Central memory CD4-positive, alpha-beta T cell (primary cell): ENCODE results near the gene PKDCC.
"Not testable (repeated sequence)": the region's sequence is repeated elsewhere in the genome, so short reads cannot be mapped to it uniquely, and the experiment has no call there.

Experiments
- DNase-seq: peaks from one replicate; pipeline ENCODE4 v3.0.0; 2022

PKDCC gene

DNA sequence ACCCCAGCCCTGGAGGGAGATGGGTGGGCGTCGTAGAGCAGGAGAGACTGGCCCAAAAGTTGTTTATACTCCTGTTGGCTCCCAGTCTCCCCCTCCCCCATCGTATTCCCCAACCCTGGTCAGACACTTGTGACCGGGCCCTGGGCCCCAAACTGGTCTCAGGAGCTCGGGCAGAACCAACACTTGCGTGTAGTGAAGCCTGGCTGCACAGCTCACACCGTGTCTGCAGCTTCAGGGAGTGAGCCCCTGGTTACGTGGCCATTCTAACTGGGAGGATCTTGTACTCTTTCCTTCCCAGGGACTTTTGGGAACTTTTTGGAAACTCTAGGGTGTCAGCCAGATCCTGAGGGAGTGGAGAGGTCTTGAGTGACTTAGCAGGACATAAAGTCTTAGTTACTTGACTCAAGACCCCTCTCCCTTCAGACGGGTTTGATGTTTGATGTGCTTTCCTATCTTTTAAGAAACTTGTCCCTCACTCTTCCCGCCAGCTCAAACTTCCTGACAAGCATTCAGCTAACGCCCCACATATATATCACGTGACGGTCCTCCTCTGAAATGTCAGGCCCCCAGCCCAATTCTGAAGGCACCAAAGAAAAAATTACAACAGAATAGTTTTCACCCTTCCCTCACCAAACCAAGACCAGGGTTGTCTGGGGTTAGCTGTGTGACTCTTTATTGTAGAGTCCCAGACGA lies 2.3 kb downstream of the PKDCC start:
- DNase-seq: no peak

DNA sequence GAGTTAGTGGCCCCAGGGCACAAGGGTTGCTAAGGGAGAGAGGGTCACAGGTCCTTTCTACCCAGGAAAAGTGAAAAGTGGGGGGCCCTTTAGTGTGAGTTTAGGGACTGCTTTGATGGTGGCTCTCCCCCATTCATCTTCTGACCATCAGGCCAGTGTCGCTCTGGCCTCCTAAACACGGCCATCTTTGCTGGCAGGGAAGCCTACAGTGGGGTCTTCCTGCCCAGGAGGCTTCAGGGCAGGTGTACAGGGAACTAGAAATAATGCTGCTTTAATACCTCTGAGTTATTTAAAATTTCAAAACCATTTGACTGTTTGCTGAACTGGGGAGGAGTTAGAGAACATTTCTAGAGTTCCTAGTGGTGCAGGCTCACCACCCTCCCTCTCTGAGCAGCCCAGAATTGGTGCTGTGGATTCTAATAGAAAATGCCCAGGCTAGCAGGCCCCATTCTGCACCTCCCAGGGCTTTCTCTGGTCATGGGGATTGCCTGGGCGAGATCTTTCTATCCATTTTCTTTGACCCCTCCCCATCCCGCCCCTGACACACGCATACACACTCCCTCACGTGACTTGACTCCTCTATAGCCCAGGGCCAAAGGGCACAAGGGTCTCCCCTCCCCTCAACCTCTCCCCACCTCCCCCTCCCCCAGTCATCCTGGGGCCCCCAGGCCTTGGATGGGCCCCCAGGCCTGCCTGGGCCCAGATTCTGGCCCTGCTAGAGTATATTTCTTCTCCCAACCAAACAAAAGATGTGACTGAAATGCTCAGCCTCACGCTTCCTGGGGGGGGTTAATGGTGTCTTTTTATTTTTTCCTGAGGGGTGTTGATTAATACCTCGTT lies 3.1 kb downstream of the PKDCC start:
- DNase-seq: no peak

DNA sequence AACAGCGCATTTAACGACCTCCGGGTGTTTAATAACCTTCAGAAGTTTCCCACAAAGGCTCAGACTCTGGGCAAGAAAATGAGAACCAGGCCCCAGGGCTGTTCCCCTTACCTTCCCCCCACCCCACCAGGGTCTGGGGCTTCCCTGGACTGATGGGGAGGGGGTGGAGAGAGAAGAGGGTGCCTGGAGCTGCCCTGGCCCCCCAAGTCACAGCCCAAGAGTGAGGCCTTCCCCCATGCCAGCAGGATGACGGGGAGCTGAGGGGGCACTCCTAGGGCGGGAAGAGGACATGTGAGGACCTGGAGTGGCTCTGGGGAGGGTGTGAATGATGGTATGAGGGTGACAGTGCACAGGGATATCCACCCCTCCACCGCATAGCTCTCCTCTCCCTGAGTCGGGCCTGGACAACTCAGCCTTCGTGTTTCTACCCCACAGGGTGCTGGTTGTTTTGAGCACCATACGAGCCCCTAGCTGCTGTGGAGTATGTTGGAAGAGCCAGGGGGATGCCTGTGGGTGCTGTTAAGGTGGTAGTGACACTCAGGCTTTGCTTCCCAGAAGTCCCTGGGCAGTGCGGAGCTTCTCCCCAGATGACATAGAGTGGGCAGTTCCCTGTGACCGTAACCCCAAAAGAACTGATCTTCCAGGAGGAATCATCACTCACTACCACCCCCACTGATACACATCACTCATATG lies 3.9 kb downstream of the PKDCC start:
- DNase-seq: no peak

DNA sequence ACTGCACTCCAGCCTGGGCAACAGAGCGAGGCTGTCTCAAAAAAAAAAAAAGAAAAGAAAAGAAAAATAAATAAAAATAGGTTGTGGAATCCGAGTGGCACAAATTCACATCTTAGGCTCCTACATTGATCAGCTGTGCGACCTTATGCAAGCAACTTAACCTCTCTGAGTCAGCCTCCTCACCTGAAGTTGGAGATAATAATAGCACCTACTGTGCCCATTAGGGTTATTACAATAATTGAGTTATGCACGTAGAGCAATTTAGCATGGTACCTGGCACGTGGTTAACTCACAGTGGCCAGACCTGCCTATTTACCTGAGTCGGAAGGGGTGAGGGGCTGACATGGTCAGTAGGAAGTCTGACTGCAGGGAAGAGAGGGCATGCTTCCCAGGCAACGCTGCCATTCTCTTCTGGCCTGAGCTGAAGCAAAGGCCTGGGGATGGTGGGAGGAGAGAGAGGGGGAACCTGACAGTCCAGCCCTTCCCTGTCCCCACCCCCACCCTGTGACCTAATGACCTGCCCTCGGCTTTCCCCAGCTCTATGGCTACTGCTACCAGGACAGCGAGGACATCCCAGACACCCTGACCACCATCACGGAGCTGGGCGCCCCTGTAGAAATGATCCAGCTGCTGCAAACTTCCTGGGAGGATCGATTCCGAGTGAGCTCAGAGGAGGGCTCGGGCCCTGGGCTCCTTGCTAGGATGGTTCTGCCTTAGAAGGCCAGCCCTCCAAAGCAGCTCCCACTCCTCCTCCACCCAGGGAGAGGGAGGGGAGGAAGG lies 5.1 kb downstream of the PKDCC start:
- DNase-seq: no peak

DNA sequence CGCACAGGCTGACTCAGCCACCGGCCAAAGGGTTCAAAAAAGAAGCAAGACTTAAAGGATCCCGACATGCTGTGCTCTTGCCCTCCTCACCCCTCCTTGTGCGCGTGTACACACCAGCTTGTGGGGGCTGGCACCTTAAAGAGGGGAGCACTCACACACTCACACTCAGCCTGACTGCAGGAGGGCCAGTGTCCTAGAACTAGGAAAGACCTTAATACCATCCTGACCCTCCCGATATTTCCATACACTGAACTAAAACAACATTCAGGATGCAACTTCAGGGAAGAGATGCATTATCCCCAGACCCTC lies 5.6 kb downstream of the PKDCC start:
- no peak for DNase-seq

DNA sequence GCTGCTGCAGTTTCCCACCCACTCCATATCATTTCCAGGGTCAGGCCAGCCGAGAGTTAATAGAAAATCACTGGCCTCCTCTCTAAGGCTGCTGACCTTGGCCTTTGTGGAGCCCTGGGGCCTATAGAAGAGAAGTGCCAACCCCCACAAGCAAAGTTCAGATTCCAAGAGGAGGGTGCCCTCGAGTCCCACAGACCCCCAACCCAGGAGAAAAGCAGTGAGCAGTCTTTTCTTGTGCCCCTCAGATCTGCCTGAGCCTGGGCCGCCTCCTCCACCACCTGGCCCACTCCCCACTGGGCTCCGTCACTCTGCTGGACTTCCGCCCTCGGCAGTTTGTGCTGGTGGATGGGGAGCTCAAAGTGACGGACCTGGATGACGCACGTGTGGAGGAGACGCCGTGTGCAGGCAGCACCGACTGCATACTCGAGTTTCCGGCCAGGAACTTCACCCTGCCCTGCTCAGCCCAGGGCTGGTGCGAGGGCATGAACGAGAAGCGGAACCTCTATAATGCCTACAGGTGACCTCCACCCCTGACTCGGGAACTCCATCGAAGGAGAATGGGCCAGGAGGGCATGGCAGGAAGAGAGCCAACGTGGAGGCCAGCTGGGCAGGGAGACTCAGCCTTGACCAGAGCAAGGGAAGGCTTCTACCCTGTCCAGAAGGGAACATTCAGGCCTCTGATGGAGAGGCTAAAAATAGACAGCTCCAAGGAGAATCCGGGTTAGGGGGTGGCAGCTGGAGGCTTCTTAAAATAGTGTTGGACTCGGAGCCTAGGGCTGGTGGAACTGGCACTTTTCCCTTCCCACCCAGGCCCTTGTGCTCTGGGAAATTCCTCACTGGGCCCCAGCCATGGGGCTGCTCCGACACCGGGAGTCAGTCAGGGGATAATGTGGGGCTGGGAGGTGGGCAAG lies 6.2 kb downstream of the PKDCC start:
- DNase-seq: no peak

DNA sequence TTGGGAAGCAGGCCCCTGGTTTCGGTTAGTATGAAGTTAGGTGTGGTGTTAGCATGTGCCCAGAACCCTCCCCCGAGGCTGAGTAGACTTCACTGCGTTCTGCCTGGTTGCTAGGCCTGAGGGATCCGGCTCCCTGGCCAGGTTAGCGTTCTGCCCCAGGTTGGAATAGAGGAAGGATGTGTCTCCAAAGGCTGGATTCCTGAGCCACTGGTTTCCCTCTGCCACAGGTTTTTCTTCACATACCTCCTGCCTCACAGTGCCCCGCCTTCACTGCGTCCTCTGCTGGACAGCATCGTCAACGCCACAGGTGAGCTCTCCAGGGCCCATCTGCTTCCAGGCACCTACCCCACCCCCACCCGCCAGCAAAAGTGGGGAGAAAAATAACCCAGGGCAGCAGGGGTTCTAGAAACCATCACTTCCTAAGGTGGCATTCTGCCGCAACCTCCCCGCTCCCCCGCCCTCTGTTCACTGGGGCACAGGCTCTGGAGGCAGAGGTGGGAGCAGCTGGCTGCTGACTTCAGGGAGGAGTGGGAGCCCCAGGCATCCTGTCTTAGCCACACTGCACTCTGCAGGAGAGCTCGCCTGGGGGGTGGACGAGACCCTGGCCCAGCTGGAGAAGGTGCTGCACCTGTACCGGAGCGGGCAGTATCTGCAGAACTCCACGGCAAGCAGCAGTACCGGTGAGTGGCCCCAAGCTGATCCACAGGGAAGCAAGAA lies 7.1 kb downstream of the PKDCC start:
- no peak for DNase-seq

DNA sequence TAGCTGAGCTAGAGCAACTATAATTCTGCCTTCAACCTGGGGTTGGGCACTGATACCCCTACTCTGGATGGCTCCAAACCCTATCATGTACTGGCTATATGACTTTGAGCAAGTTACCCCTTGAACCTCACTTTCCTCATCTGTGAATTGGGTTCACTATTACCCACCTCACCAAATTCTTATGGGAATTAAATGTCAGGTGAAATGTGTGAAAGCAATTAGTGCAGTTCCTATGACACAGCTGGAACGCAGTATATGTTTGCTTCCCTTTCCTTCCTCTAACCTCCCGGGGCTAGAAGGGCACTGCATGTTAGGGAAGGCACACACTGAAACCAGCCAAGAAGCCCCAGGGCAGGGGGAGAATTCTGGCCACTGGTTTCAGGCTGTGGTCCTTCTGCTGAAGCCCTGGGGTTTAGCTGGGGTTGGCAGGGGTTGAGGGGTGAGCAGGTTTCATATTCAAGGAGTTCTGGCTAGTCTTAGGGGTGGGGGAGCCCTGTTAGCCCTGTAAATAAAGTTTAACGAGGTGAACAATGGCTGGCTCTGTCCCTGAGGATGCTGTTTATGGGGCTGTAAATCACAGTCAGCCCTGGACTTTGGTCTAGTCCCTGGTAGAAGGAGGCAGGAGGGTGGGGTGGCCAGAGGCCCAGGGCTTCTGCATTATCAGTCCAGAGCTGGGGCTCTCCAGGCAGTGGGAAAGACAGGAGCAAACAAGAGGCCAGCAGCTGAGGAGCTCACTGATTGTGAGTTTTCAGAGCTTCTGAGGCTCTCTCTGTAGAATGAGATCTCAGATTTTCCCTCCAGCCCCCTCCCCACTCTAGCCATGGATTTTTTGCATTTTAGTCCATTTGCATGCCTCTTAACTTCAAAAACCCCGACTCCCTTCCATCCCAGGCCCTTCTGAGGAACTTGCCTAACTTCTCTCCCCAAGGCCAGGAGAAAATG lies 8.0 kb downstream of the PKDCC start:
- DNase-seq: no peak

DNA sequence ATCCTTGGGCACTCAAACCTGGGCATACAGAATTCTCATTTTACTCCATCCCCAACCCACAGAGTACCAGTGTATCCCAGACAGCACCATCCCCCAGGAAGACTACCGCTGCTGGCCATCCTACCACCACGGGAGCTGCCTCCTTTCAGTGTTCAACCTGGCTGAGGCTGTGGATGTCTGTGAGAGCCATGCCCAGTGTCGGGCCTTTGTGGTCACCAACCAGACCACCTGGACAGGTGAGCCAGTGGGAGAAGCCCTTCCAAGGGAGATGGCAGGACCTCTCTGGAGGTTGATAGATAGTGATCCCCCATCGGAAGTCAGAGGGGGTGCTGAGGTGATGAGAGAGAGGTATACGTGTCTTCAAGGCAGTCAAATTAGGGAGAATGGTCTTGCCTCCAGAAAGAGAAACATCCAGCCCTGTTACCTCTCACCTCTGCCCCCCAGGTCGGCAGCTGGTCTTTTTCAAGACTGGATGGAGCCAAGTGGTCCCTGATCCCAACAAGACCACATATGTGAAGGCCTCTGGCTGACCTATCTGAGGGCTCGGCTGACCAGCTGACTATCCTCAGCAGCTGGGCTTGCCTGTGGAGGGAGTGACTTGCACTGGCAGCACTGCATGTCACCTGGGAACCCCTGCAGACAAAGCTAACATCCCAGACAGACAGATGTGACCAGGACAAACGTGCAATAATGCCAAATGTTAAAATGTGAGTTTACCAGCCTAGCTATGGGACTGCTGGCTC lies 9.5 kb downstream of the PKDCC start:
- no peak for DNase-seq

DNA sequence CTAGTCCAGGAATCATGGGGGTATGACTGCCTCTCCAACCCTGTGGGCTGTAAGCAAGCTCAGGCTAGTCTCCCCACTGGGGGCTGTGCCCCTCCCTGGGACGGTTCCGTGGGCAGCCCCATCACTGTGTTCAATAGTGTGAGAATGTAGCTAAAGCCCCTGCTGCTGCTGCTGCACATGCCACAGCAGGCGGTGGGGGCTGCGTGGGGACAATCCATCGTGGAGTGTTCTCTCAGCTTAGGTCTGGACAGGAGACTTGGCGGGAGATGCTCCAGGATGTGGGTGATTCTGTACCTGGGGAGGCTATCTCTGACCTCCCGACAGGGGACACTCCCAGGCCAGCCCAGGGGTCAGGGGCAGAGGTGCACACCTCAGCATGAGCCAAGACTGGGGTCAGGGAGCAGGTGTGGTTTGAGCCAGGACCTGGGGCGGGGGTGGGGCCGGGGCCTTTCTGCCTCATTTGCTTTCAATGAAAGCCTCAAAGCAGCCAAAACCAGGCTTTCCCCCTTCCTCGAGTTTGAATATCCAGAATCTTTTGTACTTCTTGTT lies 10.2 kb downstream of the PKDCC start:
- no peak for DNase-seq

DNA sequence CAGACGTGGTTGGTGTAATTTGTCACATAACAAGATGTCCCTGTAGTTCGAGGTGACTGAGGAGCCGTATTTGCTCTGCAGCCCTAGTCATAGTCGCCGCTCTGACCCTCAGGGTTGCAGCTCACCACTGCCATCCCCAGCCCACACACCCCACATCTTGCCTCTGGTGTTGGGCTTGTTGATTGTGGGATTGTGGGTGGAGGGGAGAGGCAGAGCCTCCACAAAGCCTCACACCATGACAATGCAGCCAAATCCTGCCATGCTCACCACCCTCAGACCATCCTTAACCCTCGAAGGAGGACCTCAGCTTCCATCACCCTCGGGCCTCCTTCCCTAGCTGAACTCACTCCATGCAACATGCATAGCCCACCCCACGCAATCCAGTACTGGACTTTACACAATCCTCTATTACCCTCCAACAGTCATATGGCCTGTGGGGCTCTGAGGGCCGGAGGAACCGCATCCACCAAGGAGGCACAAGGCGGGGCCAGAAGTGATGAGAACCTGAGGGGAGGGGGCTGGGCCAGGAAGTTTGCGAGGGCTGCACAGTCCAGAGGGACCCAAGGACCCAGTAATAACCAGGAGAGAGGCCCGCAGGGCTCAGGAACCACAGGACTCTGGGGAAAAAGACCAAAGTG lies 11.6 kb downstream of the PKDCC start:
- no peak for DNase-seq

DNA sequence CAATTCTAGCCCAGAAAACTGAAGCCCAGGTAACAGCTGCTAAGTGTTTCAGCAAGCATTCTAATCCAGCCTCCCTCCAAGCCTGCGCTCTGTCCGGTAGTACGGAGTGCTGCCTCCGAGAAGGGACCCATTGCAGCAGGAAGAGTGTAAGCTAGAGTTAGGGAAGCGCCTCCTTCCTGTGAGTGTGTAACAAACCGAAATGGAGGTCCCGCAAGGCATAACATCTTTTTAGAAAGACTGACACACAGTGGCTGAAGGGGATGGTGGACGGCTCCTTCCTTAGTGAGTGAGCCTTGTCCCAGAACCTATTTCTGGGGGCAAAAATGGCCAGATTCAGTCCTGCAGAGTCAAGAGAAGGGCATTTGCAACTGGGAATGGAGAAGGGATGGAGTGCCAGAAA lies 12.2 kb downstream of the PKDCC start:
- no peak for DNase-seq

DNA sequence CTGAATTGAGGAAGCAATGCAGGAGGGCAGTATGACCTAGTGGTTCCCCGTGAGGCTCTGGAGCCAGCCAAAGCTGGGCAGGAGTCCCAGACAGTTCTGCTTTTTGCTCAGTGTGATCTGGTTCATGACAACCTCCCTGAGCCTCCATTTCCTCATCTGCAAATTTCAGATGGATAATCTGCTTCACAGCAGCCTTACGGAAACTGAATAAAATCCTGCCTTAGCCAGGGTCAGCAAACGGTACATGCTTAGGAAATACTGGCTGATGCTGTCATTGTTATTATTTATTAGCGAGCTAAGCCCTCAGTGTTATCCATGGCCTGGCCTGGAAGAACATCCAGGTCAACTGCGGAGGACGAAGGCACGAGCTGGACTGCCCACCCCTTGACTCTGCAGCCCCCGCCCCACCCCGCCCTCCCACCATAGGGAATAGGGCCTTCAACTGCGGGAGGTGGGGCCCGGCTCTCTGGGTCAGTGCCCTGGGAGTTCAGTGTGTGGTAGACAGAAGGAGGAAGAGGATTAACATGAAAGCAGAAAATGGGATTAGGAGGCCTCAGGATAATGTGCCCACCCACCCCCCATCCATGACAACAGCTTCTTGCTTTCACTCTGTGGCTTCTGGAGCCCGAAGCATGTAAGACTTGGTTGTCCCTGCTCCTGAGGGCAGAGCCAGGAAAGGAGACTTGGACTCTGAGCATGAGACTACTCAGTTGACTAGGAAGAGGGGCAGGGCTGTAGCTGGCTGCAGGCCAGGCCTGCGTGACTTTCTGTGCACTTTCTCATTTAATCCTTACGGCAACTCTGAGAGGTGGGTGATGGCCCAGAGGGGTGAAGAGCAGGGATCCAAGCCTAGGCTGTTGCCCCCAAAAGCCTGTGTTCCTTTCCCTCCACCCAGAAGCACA lies 13.1 kb downstream of the PKDCC start:
- no peak for DNase-seq

DNA sequence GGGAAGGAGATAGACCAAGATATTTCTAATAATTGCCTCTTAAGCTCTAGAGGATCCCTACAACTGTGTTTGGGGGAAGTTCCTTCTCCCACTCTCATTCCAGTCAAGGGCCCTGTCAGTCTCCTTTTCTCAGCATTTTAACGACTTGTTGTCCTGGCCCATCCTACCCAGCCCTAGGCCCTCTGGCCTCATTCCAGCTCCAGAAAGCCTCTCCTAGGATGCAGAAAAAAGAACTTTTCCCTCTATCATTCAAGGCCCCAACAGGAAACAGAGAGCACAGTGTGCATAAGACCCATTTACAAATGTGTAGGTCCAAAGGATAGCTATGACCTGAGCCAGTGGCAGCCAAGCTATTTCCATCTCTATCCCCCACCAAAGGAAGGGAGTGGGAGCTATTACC lies 14.0 kb downstream of the PKDCC start:
- DNase-seq: no peak

DNA sequence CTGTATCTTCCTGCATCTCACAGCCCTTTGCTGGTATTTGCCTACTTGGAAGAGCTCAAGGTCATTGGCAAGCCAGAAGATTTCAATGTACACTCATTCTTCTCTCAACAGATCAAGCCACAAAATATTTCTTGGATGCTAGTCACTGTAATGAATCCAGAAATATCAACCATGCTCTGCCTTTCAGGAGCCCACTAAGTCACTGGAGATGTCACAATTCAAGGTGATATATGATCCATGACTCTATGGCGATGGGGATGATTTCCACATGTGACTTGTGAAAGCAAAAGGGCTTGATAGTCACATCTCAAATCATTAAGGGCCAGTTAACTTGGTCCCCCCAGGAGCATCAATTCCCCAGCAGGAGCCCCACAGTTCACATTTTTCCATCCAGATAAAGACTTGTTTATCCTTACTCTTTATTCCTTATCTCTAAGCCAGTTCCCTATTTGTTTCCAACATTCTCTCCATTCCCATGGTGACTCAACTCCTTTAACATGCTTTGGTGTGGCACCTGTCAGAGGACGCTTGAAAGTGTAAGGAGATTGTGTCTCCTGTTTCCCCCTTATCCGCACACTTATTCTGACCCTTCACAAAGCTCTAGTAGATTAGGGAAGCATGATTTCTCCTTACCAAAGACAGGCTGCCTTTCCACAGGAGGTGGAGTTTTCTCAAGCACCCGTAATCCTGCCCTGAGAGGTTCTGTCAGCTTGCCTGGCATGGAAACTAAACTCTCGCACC lies 15.8 kb downstream of the PKDCC start:
- no peak for DNase-seq

DNA sequence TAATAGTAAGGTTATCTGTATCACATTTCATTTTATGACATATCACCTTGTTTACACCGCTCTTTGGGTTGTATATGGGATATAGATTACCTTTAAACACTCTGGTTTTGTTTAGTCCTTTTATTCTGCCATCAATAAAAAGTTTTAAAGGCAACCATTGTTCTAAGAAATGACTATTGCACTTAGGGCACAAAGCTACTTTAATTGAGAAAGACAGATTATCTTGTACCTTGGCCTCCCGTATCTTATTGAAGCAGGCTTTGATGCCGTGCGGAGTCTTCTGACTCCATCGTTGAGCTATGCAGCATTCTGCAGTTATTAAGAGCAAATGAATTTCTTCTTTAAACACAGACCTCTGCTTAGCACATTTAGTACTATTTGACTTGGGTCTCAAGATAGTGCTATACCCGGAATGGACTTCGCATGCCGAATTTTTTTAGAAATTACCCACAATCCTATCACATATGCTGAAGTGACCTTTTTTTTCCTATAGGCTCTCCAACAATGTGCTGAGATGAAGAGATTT lies 16.7 kb downstream of the PKDCC start:
- DNase-seq: no peak

DNA sequence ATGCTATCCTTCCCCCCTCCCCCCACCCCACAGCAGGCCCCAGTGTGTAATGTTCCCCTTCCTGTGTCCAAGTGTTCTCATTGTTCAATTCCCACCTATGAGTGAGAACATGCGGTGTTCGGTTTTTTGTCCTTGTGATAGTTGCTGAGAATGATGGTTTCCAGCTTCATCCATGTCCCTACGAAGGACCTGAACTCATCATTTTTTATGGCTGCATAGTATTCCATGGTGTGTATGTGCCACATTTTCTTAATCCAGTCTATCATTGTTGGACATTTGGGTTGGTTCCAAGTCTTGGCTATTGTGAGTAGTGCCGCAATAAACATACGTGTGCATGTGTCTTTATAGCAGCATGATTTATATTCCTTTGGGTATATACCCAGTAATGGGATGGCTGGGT lies 17.9 kb downstream of the PKDCC start:
- not testable (repeated sequence) for DNase-seq
